Tibial nerve (tissue), 4 donors: ENCODE data around the gene GINS2.

ENCODE experiments used
- EP300 ChIP-seq, 2 donors: sonication (generic); formaldehyde crosslinking; IDR thresholded peaks; one replicate each; pipeline ENCODE4 v1.6.1; 2017; ENCODE audit warnings: antibody characterized with exemption in 2 of 2, mild to moderate bottlenecking in 1 of 2
- POLR2A ChIP-seq, 2 donors: fragments of 450-650 bp; IDR thresholded peaks; one replicate each; pipeline ENCODE4 v1.6.1; 2017; ENCODE audit warnings: antibody characterized with exemption in 2 of 2, mild to moderate bottlenecking in 2 of 2, moderate library complexity in 2 of 2
- TF ChIP-seq, protein P1 (sequence below), 5 experiments: fragments of 200-600 bp in 3 of 5; fragments of 450-650 bp in 2 of 5; sonication (generic) in 3 of 5; IDR thresholded peaks; one replicate each; pipeline ENCODE4 v1.5.1; 2016 to 2019; ENCODE audit warnings: antibody characterized with exemption in 5 of 5, mild to moderate bottlenecking in 3 of 5, moderate library complexity in 2 of 5

DNA sequence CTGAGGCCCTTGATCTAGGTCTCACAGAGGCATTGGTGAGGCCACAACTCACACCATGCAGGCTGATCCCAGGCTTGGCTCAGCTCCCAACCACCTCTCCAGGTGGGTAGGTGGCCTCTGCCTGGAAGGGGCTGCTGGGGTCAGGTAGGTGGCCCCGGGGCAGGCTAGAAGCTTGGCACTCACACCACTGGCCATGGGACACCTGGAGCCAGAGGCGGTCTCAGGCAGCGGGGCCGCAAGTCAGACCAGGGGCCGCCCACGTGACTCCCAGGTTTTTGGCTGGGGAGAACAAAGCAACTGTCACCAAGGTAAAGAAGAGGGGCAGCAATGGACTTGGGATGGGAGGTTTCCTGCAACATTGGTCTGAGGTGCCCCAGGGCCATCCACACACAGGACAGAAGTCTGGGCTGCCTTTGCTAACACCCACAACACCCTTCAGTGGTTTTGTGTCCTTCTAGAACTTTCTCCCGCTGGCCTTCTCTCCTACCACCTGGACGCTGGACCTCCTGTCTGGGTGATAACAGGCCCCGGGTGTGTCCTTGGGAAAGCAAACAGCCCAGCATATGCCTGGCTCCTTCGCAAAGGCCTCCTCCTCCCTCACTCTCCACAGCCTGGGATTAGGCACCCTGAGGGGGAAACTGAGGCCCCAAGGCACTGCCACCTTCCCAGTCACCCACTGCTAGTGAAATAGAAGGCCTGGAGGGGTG lies 45.7 kb upstream of the GINS2 start:
- TF ChIP-seq, protein P1, sequence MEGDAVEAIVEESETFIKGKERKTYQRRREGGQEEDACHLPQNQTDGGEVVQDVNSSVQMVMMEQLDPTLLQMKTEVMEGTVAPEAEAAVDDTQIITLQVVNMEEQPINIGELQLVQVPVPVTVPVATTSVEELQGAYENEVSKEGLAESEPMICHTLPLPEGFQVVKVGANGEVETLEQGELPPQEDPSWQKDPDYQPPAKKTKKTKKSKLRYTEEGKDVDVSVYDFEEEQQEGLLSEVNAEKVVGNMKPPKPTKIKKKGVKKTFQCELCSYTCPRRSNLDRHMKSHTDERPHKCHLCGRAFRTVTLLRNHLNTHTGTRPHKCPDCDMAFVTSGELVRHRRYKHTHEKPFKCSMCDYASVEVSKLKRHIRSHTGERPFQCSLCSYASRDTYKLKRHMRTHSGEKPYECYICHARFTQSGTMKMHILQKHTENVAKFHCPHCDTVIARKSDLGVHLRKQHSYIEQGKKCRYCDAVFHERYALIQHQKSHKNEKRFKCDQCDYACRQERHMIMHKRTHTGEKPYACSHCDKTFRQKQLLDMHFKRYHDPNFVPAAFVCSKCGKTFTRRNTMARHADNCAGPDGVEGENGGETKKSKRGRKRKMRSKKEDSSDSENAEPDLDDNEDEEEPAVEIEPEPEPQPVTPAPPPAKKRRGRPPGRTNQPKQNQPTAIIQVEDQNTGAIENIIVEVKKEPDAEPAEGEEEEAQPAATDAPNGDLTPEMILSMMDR (IDR thresholded peaks at IDR 0.05) = no peak
- TF ChIP-seq POLR2A (IDR thresholded peaks at IDR 0.05) = no peak
- no peak for TF ChIP-seq EP300 (IDR thresholded peaks at IDR 0.05)
